GM21786 (cell line): ENCODE data around the gene REEP6.

ENCODE experiments used
- ATAC-seq: cut with Tn5 transposase; IDR thresholded peaks from one replicate; pipeline ENCODE4 v1.9.1; 2021; ENCODE audit not compliant: unreplicated experiment

REEP6 gene

DNA sequence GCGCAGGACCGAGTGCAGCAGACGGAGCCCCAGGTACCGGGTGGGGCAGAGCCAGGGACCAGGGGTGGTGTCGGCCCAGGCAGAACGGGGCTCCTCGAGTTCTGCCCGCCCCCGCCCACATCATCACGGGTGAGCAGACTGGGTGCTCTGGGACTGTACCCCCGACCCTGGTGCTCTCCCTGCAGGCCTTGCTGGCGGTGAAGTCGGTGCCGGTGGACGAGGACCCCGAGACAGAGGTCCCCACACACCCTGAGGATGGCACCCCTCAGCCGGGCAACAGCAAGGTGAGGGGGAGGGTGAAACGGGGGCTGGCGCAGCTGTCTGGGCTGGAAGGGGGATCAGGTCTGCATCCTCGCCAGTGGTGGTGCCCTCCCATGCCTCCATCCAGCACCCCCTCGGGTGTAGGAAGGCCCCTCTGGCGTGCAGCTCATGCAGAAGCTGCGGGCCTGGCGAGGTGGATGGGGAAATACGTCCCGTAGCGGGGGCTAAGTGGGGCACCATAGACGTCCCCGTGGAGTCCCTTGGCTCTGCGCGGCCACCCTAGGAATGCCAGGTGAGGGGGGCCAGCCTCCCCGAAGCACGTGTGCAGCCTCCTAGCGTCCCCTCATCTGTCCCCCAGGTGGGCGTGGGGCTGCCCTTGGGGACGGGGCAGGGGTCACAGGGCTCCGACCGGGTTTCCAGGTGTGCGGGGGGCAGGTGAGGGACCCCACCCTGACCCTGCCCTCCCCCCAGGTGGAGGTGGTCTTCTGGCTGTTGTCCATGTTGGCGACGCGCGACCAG is 34.7 kb upstream of the REEP6 start:
- no peak for ATAC-seq

DNA sequence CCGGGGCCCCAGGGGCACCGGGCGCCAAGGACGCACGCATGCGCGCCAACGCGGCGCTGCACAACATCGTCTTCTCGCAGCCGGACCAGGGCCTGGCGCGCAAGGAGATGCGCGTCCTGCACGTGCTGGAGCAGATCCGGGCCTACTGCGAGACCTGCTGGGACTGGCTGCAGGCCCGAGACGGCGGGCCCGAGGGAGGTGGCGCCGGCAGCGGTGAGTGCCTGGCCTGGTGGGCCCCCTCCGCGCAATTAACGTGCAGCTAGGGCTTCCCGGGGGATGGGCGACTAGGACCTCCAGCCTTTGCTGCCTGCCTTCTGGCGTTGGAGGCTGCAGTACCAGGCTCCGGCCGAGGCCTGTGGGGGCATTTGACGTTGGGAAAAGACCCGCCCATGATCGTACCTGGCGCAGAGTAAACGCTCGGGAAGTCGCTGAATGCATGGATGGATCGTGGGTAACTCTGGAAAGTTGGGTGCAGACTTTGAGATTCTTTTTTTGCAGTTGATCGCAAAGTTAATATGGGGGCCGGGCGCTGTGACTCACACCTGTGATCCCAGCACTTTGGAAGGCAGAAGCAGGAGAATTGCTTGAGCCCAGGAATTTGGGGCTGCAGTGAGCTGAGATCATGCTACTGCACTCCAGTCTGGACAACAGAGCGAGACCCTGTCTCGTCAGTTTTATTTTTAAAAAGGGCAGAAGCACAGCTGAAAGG is 33.8 kb upstream of the REEP6 start:
- no peak for ATAC-seq

GRCh38 chr19:1457892-1458291 is 33.1 kb upstream of the REEP6 start:
- no peak for ATAC-seq

DNA sequence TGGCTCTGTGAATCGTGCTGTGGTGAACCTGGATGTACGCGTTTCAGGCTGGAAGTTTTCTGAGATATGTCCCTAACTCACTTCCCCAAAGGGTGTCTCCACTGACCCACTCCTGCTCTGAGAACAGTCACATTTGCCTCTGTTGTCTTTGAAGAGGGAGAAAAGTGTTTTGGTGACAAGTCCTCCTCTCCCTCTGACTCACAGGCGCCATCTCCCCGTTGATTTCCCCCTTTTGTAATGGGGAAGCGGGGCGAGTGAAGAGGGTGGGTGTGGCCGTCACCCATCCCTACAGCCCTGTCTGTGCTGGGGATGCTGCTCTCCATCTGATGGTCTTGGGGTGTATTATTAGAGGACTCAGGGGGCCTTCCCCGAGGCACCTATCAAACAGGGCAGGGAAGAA is 31.5 kb upstream of the REEP6 start:
- no peak for ATAC-seq

DNA sequence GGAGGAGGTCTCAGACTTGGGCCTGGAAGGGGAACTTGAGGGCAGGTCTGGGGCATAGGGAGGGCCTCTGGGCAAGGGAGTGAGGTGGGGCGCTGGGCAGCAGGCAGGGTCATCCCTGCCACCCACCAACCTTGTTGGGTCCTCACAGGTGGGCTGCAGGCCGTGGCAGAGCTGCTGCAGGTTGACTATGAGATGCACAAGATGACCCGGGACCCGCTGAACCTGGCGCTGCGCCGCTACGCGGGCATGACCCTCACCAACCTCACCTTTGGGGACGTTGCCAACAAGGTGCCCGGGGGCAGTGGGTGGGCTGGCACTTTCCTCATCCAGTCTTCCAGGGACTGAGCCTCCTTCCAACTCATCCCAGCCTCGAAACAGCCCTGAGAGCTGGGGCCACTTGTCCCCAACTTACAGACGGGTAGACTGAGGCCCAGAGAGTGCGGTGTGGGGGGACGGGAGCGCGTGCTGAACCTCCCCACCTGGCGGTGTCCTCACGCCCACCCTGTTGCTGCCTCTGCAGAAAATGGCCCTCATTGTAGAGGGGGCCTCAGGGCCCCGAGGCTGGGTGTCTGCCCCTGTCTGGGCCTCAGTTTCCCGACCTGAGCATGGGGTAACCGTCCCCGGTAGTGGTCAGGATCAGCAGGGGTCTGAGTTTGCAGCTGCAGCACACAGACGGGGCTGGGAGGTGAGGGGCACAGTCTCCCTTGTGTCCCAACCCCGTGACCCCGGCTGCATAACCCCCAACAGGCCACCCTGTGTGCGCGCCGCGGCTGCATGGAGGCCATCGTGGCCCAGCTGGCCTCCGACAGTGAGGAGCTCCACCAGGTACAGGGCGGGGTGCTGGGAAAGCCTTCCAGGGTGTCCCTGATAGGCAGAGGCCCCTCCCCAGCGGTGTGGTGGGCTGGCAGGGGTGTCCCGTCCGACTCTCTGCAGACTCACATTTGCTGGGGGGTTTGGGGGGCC is 30.7 kb upstream of the REEP6 start:
- ATAC-seq, result no peak

GRCh38 chr19:1461862-1462261 is 29.1 kb upstream of the REEP6 start:
- no peak for ATAC-seq

DNA sequence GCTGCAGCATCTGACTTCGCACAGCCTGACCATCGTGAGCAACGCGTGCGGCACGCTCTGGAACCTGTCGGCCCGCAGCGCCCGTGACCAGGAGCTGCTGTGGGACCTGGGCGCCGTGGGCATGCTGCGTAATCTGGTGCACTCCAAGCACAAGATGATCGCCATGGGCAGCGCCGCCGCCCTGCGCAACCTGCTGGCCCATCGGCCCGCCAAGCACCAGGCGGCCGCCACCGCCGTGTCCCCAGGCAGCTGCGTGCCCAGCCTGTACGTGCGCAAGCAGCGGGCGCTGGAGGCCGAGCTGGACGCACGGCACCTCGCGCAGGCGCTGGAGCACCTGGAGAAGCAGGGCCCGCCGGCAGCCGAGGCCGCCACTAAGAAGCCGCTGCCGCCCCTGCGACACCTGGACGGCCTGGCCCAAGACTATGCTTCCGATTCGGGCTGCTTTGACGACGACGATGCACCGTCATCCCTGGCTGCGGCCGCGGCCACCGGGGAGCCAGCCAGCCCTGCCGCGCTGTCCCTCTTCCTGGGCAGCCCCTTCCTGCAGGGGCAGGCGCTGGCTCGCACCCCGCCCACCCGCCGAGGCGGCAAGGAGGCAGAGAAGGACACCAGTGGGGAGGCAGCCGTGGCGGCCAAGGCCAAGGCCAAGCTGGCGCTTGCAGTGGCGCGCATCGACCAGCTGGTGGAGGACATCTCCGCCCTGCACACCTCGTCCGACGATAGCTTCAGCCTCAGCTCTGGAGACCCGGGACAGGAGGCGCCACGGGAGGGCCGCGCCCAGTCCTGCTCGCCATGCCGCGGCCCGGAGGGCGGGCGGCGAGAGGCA is 25.6 kb upstream of the REEP6 start:
- no peak for ATAC-seq

GRCh38 chr19:1466018-1466460 is 24.9 kb upstream of the REEP6 start:
- ATAC-seq, result no peak

DNA sequence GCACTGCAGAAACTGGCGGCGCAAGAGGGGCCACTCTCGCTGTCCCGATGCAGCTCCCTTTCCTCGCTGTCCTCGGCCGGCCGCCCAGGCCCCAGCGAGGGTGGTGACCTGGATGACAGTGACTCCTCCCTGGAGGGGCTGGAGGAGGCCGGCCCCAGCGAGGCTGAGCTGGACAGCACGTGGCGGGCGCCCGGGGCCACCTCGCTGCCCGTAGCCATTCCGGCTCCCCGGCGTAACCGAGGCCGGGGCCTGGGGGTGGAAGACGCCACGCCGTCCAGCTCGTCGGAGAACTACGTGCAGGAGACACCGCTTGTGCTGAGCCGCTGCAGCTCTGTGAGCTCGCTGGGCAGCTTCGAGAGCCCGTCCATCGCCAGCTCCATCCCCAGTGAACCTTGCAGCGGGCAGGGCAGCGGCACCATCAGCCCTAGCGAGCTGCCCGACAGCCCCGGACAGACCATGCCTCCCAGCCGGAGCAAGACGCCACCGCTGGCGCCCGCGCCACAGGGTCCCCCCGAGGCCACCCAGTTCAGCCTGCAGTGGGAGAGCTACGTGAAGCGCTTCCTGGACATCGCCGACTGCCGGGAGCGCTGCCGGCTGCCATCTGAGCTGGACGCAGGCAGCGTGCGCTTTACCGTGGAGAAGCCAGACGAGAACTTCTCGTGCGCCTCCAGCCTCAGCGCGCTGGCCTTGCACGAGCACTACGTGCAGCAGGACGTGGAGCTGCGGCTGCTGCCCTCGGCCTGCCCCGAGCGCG is 24.3 kb upstream of the REEP6 start:
- no peak for ATAC-seq

DNA sequence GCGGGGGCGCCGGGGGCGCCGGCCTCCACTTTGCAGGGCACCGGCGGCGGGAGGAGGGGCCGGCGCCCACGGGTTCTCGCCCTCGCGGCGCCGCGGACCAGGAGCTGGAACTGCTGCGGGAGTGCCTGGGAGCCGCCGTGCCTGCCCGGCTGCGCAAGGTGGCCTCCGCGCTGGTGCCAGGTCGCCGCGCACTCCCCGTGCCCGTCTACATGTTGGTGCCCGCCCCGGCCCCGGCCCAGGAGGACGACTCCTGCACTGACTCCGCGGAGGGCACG is 23.8 kb upstream of the REEP6 start:
- no peak for ATAC-seq

- ATAC-seq, result no peak
Observed at GRCh38 chr19:1467490-1468273, 23.3 kb upstream of the REEP6 start.

DNA sequence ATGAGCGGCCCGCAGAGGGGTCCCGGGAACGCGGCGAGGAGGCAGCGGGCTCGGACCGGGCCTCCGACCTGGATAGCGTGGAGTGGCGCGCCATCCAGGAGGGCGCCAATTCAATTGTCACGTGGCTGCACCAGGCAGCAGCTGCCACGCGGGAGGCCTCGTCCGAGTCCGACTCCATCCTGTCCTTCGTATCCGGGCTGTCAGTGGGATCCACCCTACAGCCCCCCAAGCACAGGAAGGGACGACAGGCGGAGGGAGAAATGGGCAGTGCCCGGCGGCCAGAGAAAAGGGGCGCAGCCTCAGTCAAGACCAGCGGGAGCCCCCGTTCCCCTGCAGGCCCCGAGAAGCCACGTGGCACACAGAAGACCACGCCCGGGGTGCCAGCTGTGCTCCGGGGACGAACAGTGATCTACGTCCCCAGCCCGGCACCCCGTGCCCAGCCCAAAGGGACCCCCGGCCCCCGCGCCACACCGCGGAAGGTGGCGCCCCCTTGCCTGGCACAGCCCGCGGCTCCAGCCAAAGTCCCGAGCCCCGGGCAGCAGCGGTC is 22.6 kb upstream of the REEP6 start:
- ATAC-seq, result no peak

GRCh38 chr19:1468821-1469254 is 22.1 kb upstream of the REEP6 start:
- ATAC-seq, result no peak

- no peak for ATAC-seq
Observed at GRCh38 chr19:1469255-1470054, 21.5 kb upstream of the REEP6 start.

DNA sequence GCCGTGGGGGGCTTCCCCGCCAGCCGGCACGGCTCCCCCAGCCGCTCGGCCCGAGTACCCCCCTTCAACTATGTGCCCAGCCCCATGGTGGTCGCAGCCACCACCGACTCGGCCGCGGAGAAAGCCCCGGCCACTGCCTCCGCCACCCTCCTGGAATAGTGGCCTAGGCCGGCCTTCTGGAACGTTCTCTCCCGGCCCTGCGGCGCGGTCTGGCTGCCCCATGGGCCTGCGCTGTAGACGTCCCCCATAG is 21.0 kb upstream of the REEP6 start:
- ATAC-seq, result no peak

GRCh38 chr19:1470305-1471009 is 20.5 kb upstream of the REEP6 start:
- ATAC-seq, result no peak

- no peak for ATAC-seq
Observed at GRCh38 chr19:1471010-1471514, 19.9 kb upstream of the REEP6 start.
